SK-N-SH treated with all-trans-retinoic acid at 6 μM for 48 hours (cell line): ENCODE results near the gene GUCA2B.

Experiments used
- ATAC-seq: fragments of 200-7000 bp; cut with Tn5 transposase; 3 replicates; pipeline ENCODE4 v1.9.1; 2020; ENCODE audit warnings: mild to moderate bottlenecking, moderate library complexity
- ARNTL ChIP-seq: fragments of 450-650 bp; formaldehyde crosslinking; IDR thresholded peaks from 2 replicates; pipeline ENCODE4 v1.5.0; 2020; ENCODE audit warnings: low read depth, mild to moderate bottlenecking, moderate library complexity, borderline replicate concordance
- BACH2 ChIP-seq: fragments of 250-450 bp; sonication (Bioruptor Pico); IDR thresholded peaks from 2 replicates; pipeline ENCODE4 v1.9.0; 2021; ENCODE audit warnings: mild to moderate bottlenecking, borderline replicate concordance
- CREB5 ChIP-seq: fragments of 250-450 bp; sonication (Bioruptor Pico); IDR thresholded peaks from 2 replicates; pipeline ENCODE4 v1.5.1; 2020; ENCODE audit warnings: low read depth, mild to moderate bottlenecking, moderate library complexity
- CSDC2 ChIP-seq: fragments of 250-450 bp; sonication (Bioruptor Pico); IDR thresholded peaks from 2 replicates; pipeline ENCODE4 v1.5.0; 2020; ENCODE audit warnings: mild to moderate bottlenecking, moderate library complexity
- CSRNP3 ChIP-seq: fragments of 250-450 bp; sonication (Bioruptor Pico); IDR thresholded peaks from 2 replicates; pipeline ENCODE4 v1.5.1; 2021; ENCODE audit warnings: mild to moderate bottlenecking, moderate library complexity
- ESRRG ChIP-seq: fragments of 250-450 bp; sonication (Bioruptor Pico); IDR thresholded peaks from 2 replicates; pipeline ENCODE4 v1.6.1; 2021; ENCODE audit warnings: mild to moderate bottlenecking
- GLIS3 ChIP-seq: fragments of 250-450 bp; sonication (Bioruptor Pico); IDR thresholded peaks from 2 replicates; pipeline ENCODE4 v1.5.0; 2020; ENCODE audit warnings: mild to moderate bottlenecking, moderate library complexity
- ISL1 ChIP-seq: fragments of 250-450 bp; sonication (Bioruptor Pico); IDR thresholded peaks from 2 replicates; pipeline ENCODE4 v2.1.2; 2022; ENCODE audit warnings: mild to moderate bottlenecking, moderate library complexity
- OSR1 ChIP-seq: fragments of 250-450 bp; sonication (Bioruptor Pico); IDR thresholded peaks from 2 replicates; pipeline ENCODE4 v1.8.0; 2022; ENCODE audit warnings: moderate library complexity, mild to moderate bottlenecking, inconsistent platforms
- PATZ1 ChIP-seq: fragments of 250-450 bp; sonication (Bioruptor Pico); IDR thresholded peaks from 2 replicates; pipeline ENCODE4 v1.8.0; 2020; ENCODE audit warnings: mild to moderate bottlenecking, moderate library complexity, borderline replicate concordance
- POU6F1 ChIP-seq: fragments of 250-450 bp; sonication (Bioruptor Pico); IDR thresholded peaks from 2 replicates; pipeline ENCODE4 v1.8.0; 2021; ENCODE audit warnings: low read depth, mild to moderate bottlenecking, moderate library complexity, borderline replicate concordance
- PPARA ChIP-seq: fragments of 250-450 bp; sonication (Bioruptor Pico); IDR thresholded peaks from 2 replicates; pipeline ENCODE4 v1.5.0; 2020; ENCODE audit warnings: mild to moderate bottlenecking, borderline replicate concordance
- TCF4 ChIP-seq: fragments of 250-450 bp; sonication (Bioruptor Pico); IDR thresholded peaks from 2 replicates; pipeline ENCODE4 v1.8.0; 2021; ENCODE audit warnings: mild to moderate bottlenecking, moderate library complexity, borderline replicate concordance
- TOX ChIP-seq: fragments of 250-450 bp; sonication (Bioruptor Pico); IDR thresholded peaks from 2 replicates; pipeline ENCODE4 v1.8.0; 2021; ENCODE audit warnings: mild to moderate bottlenecking, moderate library complexity, borderline replicate concordance
- ZC3H10 ChIP-seq: fragments of 250-450 bp; sonication (Bioruptor Pico); IDR thresholded peaks from 2 replicates; pipeline ENCODE4 v1.5.1; 2021; ENCODE audit warnings: mild to moderate bottlenecking, moderate library complexity
- ZFP3 ChIP-seq: fragments of 250-450 bp; sonication (Bioruptor Pico); IDR thresholded peaks from 2 replicates; pipeline ENCODE4 v1.5.0; 2020; ENCODE audit warnings: mild to moderate bottlenecking, moderate library complexity
- ZFP30 ChIP-seq: fragments of 450-650 bp; formaldehyde crosslinking; IDR thresholded peaks from 2 replicates; pipeline ENCODE4 v1.5.0; 2022; ENCODE audit warnings: mild to moderate bottlenecking, moderate library complexity
- ZNF565 ChIP-seq: fragments of 450-650 bp; formaldehyde crosslinking; conservative IDR thresholded peaks from 2 replicates; pipeline ENCODE4 v1.5.0; 2020; ENCODE audit warnings: low read depth, mild to moderate bottlenecking, moderate library complexity
- ZNF70 ChIP-seq: fragments of 450-650 bp; formaldehyde crosslinking; IDR thresholded peaks from 2 replicates; pipeline ENCODE4 v1.5.0; 2020; ENCODE audit warnings: mild to moderate bottlenecking, moderate library complexity
- ZNF8 ChIP-seq: fragments of 450-650 bp; formaldehyde crosslinking; IDR thresholded peaks from 2 replicates; pipeline ENCODE4 v1.5.0; 2020; ENCODE audit warnings: mild to moderate bottlenecking, moderate library complexity

GUCA2B gene

GRCh38 chr1:42152907-42153600 is at the start of gene GUCA2B:
Gene GUCA2B, plus strand, starts transcription at chr1:42153410. Its CDS starts 41 bp downstream, at chr1:42153451.
- ATAC-seq: no peak
- TF ChIP-seq ZNF70 (CRISPR knock-in tag): no peak
- no peak for TF ChIP-seq ARNTL (CRISPR knock-in tag)
- no peak for TF ChIP-seq PATZ1
- TF ChIP-seq TCF4: no peak
- no peak for TF ChIP-seq ZC3H10 (CRISPR knock-in tag)
- no peak for TF ChIP-seq CSRNP3 (CRISPR knock-in tag)
- no peak for TF ChIP-seq TOX
- TF ChIP-seq ZNF8 (CRISPR knock-in tag): no peak
- TF ChIP-seq POU6F1 (CRISPR knock-in tag): no peak
- TF ChIP-seq ISL1 (CRISPR knock-in tag): no peak
- TF ChIP-seq ZFP30 (CRISPR knock-in tag): no peak
- TF ChIP-seq, all 23 proteins: peak for 0

GRCh38 chr1:42105025-42105424 is 48.2 kb upstream of the GUCA2B start:
- no peak for TF ChIP-seq POU6F1 (CRISPR knock-in tag)
- TF ChIP-seq PATZ1: no peak
- TF ChIP-seq GLIS3 (CRISPR knock-in tag): no peak
- no peak for TF ChIP-seq TOX
- no peak for TF ChIP-seq CSDC2 (CRISPR knock-in tag)
- TF ChIP-seq ZNF8 (CRISPR knock-in tag): no peak
- no peak for TF ChIP-seq ISL1 (CRISPR knock-in tag)
- no peak for TF ChIP-seq ARNTL (CRISPR knock-in tag)
- no peak for TF ChIP-seq OSR1 (CRISPR knock-in tag)
- no peak for TF ChIP-seq BACH2 (CRISPR knock-in tag)
- TF ChIP-seq TCF4: no peak
- no peak for TF ChIP-seq CSRNP3 (CRISPR knock-in tag)
- no peak for TF ChIP-seq ESRRG (CRISPR knock-in tag)
- no peak for TF ChIP-seq ZNF565
- no peak for TF ChIP-seq PPARA
- TF ChIP-seq, all 23 proteins: peak for 0
- ATAC-seq: no peak

- no peak for ATAC-seq
- TF ChIP-seq ESRRG (CRISPR knock-in tag): no peak
- no peak for TF ChIP-seq CSDC2 (CRISPR knock-in tag)
- TF ChIP-seq ZC3H10 (CRISPR knock-in tag): no peak
- no peak for TF ChIP-seq POU6F1 (CRISPR knock-in tag)
- TF ChIP-seq ARNTL (CRISPR knock-in tag): no peak
- no peak for TF ChIP-seq CREB5
- no peak for TF ChIP-seq GLIS3 (CRISPR knock-in tag)
- no peak for TF ChIP-seq PATZ1
- no peak for TF ChIP-seq OSR1 (CRISPR knock-in tag)
- TF ChIP-seq ZFP3 (CRISPR knock-in tag): no peak
These were observed 44.9 kb upstream of the GUCA2B start for GRCh38 chr1:42108309-42108708.
